Activated naive CD4-positive, alpha-beta T cell treated with anti-CD3 and anti-CD28 coated beads for 36 hours (primary cell): ENCODE results near the gene LDLRAD1. TPM values are rescaled to one million over a fixed set of nuclear protein-coding genes. Genes with fewer than 3 reads are reported as not detected.
"Not testable (repeated sequence)": the region's sequence is repeated elsewhere in the genome, so short reads cannot be mapped to it uniquely, and the experiment has no call there.

Source experiments
- CTCF ChIA-PET: fragments of 350-600 bp; sonication (Branson Sonifier 250); formaldehyde crosslinking; loops from one replicate; lab custom pipeline; 2021; ENCODE audit warnings: antibody characterized with exemption; lab: Charles Lee
- DNase-seq: peaks from one replicate; pipeline ENCODE4 v3.0.0-alpha.2; 2020
- H3K27ac Mint-ChIP-seq: one replicate; pipeline ENCODE4 v1.8.0; 2021; ENCODE audit warnings: mild to moderate bottlenecking, mixed read lengths
- H3K27me3 Mint-ChIP-seq: one replicate; pipeline ENCODE4 v1.8.0; 2021; ENCODE audit warnings: low read depth, mixed read lengths
- H3K36me3 Mint-ChIP-seq: one replicate; pipeline ENCODE4 v1.8.0; 2021; ENCODE audit warnings: low read depth, mixed read lengths
- H3K4me1 Mint-ChIP-seq: one replicate; pipeline ENCODE4 v1.8.0; 2021; ENCODE audit warnings: low read depth, mixed read lengths
- H3K4me3 Mint-ChIP-seq: one replicate; pipeline ENCODE4 v1.8.0; 2021; ENCODE audit warnings: mild to moderate bottlenecking, moderate library complexity, mixed read lengths
- H3K9me3 Mint-ChIP-seq: one replicate; pipeline ENCODE4 v1.8.0; 2021; ENCODE audit warnings: mixed read lengths
- intact Hi-C: fragments of 100-400 bp; cut with micrococcal nuclease; formaldehyde crosslinking; loops from one replicate; pipeline ENCODE4 v1.15.1; 2023
- total RNA-seq, 2 experiments: library from RNA; stranded (reverse); gene quantifications; one replicate each; pipeline ENCODE4 v1.2.3, GENCODE V29; 2021

The LDLRAD1 gene, protein sequence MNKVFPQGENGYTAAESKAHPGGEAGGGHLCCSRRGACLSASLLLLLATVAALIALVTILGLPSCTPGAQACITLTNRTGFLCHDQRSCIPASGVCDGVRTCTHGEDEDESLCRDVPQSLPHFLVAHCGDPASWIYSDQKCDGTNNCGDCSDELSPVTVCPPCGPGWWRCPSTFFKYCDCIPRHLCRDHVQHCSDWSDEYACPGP
- not detected for total RNA-seq

DNA sequence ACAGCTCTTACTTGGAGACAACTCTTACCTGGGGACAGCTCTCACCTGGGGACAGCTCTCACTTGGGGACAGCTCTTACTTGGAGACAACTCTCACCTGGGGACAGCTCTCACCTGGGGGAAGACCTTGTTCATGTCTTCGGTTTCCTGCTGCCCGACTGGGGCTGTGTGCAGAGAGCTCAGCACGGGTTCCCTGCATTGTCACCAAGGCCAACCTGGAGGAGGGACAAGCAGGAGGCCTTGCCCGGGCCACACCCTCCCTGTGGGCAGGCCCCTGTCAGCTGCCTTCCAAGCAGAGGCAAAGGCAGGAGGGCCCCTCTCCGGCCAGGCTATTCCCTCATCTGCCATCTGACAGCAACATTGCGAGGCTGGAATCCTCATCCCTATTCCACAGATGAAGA is at the start of gene LDLRAD1:
TSS of gene LDLRAD1 (minus strand) at position 208 of the 400 bp plus-strand sequence. CDS start at position 134, 74 bp downstream.
- H3K4me1 Mint-ChIP-seq, result no peaks in the 10 kb centered on the region
- CTCF ChIA-PET, result no interaction called here
- H3K9me3 Mint-ChIP-seq, result no peaks in the 10 kb centered on the region
- H3K27ac Mint-ChIP-seq, result no peak within 1 kb of the TSS
- DNase-seq, result no peak
- no peaks in the 10 kb centered on the region for H3K27me3 Mint-ChIP-seq
- no peak within 1 kb of the TSS for H3K4me3 Mint-ChIP-seq
- intact Hi-C loops, result no loop called here
- no peaks in the 10 kb centered on the region for H3K36me3 Mint-ChIP-seq

DNA sequence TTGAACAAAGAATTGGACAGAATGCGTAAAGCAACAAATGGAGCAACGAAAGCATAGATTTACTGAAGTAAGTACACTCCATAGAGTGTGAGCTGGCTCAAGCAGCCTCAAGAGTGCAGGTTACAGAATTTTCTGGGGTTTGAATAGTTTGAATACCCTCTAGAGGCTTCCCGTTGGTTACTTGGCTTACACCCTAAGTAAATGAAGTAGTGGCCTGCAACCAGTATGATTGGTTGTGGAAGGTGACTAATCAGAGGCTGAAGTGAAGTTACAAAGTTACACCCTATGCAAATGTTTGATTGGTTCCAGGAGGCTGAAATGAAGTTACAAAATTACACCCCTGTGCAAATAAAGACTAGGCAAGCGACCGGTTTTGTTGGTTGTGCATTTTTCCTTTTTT is 46.3 kb upstream of the LDLRAD1 start:
- CTCF ChIA-PET, result no interaction called here
- no peaks in the 10 kb centered on the region for H3K27me3 Mint-ChIP-seq
- H3K9me3 Mint-ChIP-seq, result no peaks in the 10 kb centered on the region
- intact Hi-C loops, result no loop called here
- no peak for DNase-seq
- H3K27ac Mint-ChIP-seq, result no peak overlapping the region
- H3K4me3 Mint-ChIP-seq, result no peak overlapping the region
- peaks cover 4% of the 10 kb centered on the region for H3K36me3 Mint-ChIP-seq
- H3K4me1 Mint-ChIP-seq, result no peaks in the 10 kb centered on the region

DNA sequence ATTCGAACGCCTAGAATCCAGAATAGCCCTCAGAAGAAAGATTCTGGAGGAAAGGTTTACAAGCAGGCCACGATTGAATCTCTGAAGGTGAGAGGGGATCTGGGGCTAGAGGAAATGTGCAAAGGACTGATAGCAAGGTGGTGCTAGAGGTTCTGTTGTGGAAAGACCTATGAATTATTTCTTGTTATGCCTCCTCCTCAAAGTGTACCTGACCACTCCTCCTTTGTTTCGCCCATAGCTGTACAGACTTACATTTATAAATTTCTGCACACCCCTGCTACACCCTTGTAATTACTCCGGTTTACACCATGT is 36.4 kb upstream of the LDLRAD1 start:
- H3K9me3 Mint-ChIP-seq, result no peaks in the 10 kb centered on the region
- intact Hi-C loops, result no loop called here
- peaks cover 20% of the 10 kb centered on the region for H3K36me3 Mint-ChIP-seq
- no peak overlapping the region for H3K4me3 Mint-ChIP-seq
- no peak overlapping the region for H3K27ac Mint-ChIP-seq
- CTCF ChIA-PET, result interaction anchor here (0.8 to 2.0 kb wide), 2 partner anchors 27 to 193 kb away, joined by 4 to 7 read pairs; no protein-coding TSS in a partner anchor
- peaks cover 30% of the 10 kb centered on the region for H3K4me1 Mint-ChIP-seq
- DNase-seq, result peak; percentile 16
- H3K27me3 Mint-ChIP-seq, result no peaks in the 10 kb centered on the region

DNA sequence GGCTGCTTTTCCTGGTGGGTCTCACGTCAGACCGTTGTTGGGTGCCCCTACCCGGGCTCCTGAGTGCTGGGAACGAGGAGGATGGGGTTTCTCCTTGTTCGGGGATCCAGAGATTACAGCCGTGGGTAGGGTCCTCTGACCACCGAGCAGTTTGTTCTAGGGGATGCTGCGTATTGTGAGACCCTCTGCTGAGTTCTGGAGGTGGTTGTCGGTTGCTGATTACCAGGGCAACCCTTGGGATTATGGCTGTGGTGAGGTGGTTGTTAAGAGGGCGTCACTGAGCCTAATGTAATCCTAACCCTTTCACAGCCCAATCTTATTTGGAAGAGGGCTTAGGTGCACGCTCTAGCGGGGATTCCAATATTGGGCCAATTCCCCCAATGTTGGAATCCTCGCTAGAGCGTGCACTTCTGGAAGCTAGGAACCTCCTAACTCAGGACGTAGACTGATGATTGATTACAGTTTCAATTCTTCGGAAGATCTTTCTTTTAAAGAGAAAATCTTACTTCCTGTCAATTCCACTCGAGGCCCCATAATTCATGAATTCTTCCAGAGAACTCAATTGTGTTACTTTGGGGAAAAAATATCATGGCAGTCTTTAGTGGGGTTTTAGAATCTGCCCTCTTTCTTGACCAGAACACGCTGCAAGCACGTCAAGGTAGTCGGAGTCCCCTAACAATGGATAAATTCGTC is 35.9 kb upstream of the LDLRAD1 start:
- Mint-ChIP-seq H3K27me3 (no peaks in the 10 kb centered on the region), H3K4me1 (peaks cover 32% of the 10 kb centered on the region), H3K36me3 (peaks cover 20% of the 10 kb centered on the region), H3K4me3 (no peak overlapping the region), H3K9me3 (no peaks in the 10 kb centered on the region), H3K27ac (no peak overlapping the region)
- CTCF ChIA-PET, result interaction anchor here (0.6 to 2.0 kb wide), 3 partner anchors 23 to 624 kb away, joined by 3 to 7 read pairs (median 3); no protein-coding TSS in a partner anchor
- intact Hi-C loops, result loop anchor here (1.0 to 2.0 kb wide), 15 partner anchors 65 to 833 kb away; partner anchors contain the start of genes CYB5RL, DHCR24, LRRC42 and MAGOH
- no peak for DNase-seq

DNA sequence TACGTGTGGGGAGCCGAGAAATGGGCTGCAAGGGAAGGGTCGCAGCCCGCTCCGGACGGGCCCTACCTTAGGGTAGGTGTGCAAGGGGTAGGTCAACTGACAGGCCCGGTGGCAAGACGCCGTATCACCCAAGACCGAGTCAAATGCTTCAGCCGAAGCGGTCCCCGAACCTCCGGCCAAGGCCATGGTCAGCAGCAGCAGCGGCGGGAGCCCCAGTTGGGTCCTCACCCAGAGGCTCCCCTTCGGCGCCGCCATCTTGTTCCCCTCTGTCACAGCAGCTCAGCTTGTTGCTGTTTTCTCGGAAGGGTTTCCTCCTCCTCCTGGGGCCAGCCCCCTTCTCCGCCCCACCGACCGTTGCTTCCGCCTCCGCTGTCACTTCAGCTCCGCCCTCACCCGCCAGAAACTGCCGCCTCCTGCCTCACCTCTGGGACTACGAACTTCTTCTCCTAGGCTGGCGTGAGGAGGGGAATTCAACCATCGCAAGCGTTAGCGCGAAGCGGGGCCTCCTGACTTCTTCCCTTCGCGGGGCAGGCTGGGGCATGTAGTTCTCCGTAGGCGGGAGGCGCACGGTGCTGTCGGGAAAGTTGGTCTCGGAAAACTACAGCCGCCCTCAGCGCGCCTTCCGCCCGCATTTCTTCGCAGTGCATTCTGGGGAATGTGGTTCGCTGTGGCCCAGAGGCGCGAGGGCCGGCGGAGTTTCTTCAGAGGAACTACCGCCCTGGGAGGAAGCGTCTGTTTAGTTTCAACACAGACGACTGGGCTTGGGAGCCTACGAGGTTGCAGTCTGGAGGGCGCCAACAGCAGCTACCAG is 35.2 kb upstream of the LDLRAD1 start, which contains the start of the genes TCEANC2 and TMEM59:
TSS of gene TCEANC2 (plus strand) at position 675 of the 811 bp plus-strand sequence. CDS start 815 bp downstream, outside the sequence.
TSS of gene TMEM59 (minus strand) at position 271 of the 811 bp plus-strand sequence. CDS start at position 255, 16 bp downstream.
- intact Hi-C loops, result loop anchor here (1.0 to 2.0 kb wide), 15 partner anchors 64 to 834 kb away; partner anchors contain the start of genes CYB5RL, DHCR24, LRRC42 and MAGOH
- peak; percentile 99 for DNase-seq
- H3K27me3 Mint-ChIP-seq, result no peaks in the 10 kb centered on the region
- no peak within 1 kb of the TSS for H3K27ac Mint-ChIP-seq
- H3K9me3 Mint-ChIP-seq, result no peaks in the 10 kb centered on the region
- peaks cover 18% of the 10 kb centered on the region for H3K36me3 Mint-ChIP-seq
- CTCF ChIA-PET, result interaction anchor here (0.6 to 2.0 kb wide), 4 partner anchors 24 to 623 kb away, joined by 3 to 7 read pairs (median 3); no protein-coding TSS in a partner anchor
- H3K4me1 Mint-ChIP-seq, result peaks cover 37% of the 10 kb centered on the region
- H3K4me3 Mint-ChIP-seq, result no peak within 1 kb of the TSS

DNA sequence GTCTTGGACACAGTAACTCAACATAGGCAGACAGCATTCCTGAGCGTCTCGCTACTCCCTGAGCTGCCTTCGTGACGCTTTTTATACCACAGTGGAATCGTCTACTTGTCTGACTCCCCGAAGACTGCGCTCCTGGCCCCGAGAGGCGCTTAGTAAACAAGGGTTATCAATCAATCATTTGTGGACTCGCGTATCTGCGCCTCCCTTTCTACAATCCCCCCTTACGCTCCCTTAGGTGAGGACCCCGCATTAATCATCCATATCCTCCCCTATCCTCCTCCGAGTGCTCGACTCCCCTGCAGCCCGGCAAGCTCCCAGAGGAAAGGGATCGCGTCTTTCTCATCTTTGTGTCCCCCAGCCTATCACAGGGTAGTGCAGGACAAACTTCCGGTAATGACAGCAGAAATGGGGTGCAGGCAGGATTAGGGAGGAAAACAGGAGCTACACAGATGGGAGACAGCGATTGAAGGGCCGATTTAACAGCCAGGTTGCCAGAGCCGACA is 34.5 kb upstream of the LDLRAD1 start:
- intact Hi-C loops, result loop anchor here (2.0 kb wide), 2 partner anchors 64 to 834 kb away; partner anchors contain the start of gene DHCR24
- peaks cover 14% of the 10 kb centered on the region for H3K36me3 Mint-ChIP-seq
- no peaks in the 10 kb centered on the region for H3K9me3 Mint-ChIP-seq
- no peak overlapping the region for H3K4me3 Mint-ChIP-seq
- peaks cover 40% of the 10 kb centered on the region for H3K4me1 Mint-ChIP-seq
- DNase-seq, result peak; percentile 56
- H3K27ac Mint-ChIP-seq, result no peak overlapping the region
- CTCF ChIA-PET, result interaction anchor here (0.6 to 1.2 kb wide), 6 partner anchors 20 to 320 kb away, joined by 3 to 4 read pairs (median 3); no protein-coding TSS in a partner anchor
- no peaks in the 10 kb centered on the region for H3K27me3 Mint-ChIP-seq

DNA sequence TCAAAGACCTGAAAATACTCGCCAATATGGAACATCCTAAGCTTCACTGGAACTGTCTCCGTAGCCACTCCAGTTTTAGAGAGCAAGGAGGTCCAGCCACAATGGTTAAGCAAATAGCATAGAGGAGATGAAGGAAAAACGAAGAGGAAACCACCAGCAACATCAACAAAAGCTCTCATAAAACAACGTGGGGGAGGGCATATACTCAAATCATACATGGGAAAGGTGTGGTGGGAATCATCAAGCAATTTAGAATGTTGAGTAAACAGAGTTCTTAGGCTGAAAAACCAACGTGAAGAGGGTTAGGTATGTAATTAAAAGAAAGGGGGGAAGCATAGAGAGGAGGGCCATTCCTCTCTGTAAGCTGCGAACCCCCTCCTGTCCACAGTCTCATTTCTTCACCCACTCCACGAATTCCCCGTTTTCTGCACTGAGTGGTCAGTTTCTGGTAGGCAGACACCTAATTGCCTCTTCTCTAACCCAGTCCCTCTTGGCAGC is 34.0 kb upstream of the LDLRAD1 start:
- Mint-ChIP-seq H3K9me3 (no peaks in the 10 kb centered on the region), H3K4me3 (no peak overlapping the region), H3K4me1 (peaks cover 43% of the 10 kb centered on the region), H3K36me3 (peaks cover 11% of the 10 kb centered on the region), H3K27ac (no peak overlapping the region), H3K27me3 (no peaks in the 10 kb centered on the region)
- CTCF ChIA-PET, result interaction anchor here (0.6 to 1.2 kb wide), 9 partner anchors 20 to 467 kb away, joined by 3 to 4 read pairs (median 3); no protein-coding TSS in a partner anchor
- DNase-seq, result no peak
- intact Hi-C loops, result loop anchor here (2.0 kb wide), 2 partner anchors 63 to 835 kb away; partner anchors contain the start of gene DHCR24

DNA sequence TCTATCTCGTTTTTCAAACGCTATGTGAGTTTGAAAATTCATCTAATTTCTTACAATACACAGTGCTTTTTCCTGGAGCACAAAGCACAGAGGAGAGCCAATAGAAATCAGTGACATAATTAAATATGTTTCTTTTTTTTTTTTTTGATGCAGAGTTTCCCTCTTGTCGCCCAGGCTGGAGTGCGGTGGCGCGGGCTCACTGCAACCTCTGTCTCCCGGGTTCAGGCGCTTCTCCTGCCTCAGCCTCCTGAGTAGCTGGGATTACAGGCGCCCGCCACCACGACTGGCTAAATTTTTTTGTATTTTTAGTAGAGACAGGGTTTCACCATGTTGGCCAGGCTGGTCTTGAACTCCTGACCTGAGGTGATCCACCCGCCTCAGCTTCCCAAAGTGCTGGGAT is 32.4 kb upstream of the LDLRAD1 start:
- intact Hi-C loops, H3K4me3 Mint-ChIP-seq, DNase-seq, H3K27me3 Mint-ChIP-seq, CTCF ChIA-PET, H3K36me3 Mint-ChIP-seq, H3K9me3 Mint-ChIP-seq, H3K27ac Mint-ChIP-seq: not testable (repeated sequence)
- H3K4me1 Mint-ChIP-seq, result peaks cover 45% of the 10 kb centered on the region

DNA sequence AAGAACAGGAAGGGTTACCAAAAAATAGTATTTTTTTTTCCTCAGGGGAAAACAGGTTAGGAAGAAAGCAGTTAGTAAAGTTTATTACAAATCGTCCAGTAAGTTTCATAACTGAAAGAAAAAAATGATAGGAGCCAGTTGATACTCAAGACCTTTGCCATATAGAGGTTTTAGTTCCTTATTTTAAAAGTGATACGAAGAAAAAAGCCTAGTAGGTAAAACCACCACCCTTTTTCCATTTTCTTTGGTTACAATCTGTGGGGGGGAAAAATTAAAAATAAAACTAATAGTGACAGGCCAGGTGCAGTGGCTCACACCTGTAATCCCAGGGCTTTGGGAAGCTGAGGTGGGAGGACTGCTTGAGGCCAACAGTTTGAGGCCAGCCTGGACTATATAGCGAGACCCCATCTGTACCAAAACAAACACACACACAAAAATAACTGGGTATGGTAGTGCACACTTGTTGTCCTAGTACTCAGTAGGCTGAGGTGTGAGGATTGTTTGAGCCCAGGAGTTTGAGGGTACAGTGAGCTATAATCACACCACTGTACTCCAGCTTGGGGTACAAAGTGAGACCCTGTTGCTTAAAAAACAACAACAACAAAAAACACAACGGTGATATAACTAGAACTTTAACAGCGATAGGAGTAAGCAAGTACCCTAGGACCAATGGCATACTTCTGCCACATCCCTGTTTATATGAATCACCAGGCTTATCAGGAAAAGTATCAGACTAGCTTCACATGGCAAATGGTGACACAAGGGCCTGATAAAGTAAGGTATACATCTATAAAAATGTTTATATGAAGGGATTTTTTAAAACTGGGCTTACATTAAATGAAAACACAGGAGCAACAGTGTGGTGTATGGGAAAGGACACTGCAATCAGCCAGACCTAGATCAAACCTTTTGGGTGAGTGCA is 29.7 kb upstream of the LDLRAD1 start:
- no peak for DNase-seq
- Mint-ChIP-seq H3K9me3 (no peaks in the 10 kb centered on the region), H3K4me1 (peaks cover 45% of the 10 kb centered on the region), H3K4me3 (no peak overlapping the region), H3K27me3 (no peaks in the 10 kb centered on the region), H3K27ac (no peak overlapping the region), H3K36me3 (peaks cover 5% of the 10 kb centered on the region)
- CTCF ChIA-PET, result interaction anchor here (0.6 to 1.5 kb wide), 3 partner anchors 34 to 487 kb away, joined by 3 to 4 read pairs (median 3); no protein-coding TSS in a partner anchor
- intact Hi-C loops, result no loop called here

DNA sequence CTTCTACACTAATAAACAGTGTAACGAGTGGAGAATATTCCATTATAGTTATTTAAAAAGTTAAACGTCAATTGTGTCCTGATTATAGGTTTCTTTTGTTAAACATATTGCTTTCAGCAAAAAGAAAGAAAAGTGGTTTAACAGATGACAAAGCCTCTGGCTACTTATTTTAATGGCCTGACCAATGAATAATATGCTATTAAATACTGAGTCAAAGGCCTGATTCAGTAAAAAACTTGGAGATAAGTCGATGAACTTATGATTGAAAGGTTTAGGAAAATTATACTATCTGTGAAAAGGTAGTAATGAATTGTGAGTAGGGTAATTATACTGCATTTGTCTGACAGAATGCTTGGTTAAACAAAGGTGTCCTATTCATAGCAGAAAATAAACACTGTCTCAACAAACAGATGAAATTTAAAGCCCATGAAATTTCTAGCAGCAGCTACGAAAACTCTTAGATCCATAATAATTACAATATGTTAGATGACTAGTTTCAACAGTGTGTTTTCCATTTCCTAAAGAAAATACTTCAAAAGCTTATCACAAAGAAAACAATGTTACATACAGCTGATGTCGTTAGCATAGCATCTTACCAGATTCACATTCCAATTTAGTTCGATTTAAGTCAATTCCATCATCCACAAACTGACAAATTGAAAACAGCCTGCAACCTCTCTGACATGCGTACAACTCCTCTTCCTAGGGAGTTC is 28.8 kb upstream of the LDLRAD1 start:
- CTCF ChIA-PET, result interaction anchor here (0.6 kb wide), 1 partner anchor 488 kb away, joined by 3 read pairs; no protein-coding TSS in a partner anchor
- Mint-ChIP-seq H3K4me1 (peaks cover 47% of the 10 kb centered on the region), H3K4me3 (no peak overlapping the region)

More for the DNA sequence above, 28.8 kb upstream of the LDLRAD1 start:
- H3K27ac Mint-ChIP-seq, result no peak overlapping the region
- H3K36me3 Mint-ChIP-seq, result peaks cover 11% of the 10 kb centered on the region
- H3K27me3 Mint-ChIP-seq, result no peaks in the 10 kb centered on the region
- H3K9me3 Mint-ChIP-seq, result no peaks in the 10 kb centered on the region
- no peak for DNase-seq
- intact Hi-C loops, result no loop called here
